Measurements from ENCODE around the gene ENGASE.
A peak's percentile ranks its signal among the peaks of the same experiment; 100 is the strongest.
"Not testable (repeated sequence)": the region's sequence is repeated elsewhere in the genome, so short reads cannot be mapped to it uniquely, and the experiment has no call there.

The ENGASE gene

GRCh38 chr17:79074649-79075445 is at the start of gene ENGASE:
TSS of gene ENGASE (plus strand) at chr17:79074824. CDS start at chr17:79074945, 121 bp downstream.
- DNase-seq (ENCODE audit: low spot score) = peak; percentile 94

DNA sequence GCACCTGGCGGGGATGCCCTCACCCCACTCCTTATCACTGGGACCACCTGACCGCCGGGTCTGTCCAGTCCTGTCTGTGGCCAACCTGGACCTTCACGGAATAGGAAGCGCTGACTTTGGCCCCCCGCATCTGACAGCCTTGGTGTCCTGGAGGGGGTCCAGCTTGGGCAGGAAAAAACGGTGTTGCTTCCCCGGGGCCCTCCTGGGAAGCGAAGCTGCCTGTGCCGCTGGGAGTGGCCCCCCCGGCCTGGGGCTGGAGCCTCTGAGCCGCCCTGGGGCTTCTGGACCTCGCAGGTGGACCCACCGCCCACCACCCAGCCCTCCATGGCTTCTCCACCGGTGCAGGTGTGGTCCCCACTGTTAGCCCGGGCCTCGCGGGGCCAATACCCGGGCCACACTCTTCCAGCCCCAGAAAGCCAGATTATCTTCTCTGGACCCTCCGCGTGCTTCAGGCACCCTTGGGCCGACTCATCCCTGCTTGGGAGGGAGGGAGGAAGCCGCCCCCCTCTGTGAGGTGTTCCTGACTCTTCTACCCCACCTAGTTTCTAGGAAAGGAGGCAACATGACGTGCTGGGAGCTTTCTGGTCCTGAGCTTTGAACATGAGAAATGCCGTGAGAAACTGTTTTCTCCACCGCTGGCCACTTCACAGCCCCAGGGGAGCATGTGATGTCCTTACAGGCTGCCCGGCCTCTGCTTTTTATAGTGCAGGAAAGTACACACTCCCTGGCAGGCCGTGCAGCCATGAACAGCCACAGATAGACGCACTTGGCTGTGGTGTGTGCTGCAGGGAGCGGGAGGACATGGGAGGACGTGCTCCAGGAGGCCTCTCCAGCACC is 49.5 kb upstream of the ENGASE start:
- no peak for DNase-seq (ENCODE audit: low spot score)

DNA sequence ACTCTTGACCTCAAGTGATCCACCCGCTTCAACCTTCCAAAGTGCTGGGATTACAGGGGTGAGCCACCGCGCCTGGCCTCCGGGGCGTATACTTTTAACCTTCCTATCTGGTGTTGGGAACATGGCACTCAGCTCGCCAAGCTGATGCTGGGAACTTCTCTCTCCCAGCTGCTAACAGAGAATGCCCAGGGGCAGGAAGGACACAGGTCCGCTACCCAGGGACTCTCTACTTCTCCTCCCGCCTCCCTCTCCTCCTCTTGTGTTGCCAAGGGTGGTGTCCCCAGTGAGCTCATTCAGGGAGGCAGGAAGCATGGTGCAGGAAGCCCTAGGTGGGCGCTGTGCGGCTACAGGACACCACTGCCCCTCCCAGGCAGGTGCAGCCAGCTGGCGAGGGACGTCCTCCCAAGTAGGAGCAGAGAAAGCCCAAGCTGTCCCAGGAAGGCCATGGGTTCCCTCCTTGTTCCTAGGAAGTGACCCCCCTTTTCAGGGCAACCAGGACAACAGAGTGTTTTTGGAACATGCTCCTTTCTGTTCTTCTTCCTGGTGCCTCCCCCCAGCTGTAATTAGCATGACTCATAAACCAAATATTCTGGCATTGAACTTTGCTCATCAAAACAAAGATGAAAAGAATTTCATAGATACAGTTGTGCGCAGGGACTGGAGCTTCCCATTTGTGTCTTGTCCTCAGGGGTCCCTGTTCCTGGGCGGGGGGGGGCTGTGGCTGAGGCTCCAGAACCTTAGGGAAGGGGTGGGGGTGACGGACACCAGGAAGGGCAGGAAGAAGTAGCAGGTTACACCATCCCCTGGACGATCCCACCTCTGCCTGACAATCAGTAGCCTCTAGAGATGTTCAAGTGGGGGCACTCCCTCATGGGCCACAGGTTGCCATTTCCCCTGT is 48.0 kb upstream of the ENGASE start:
- DNase-seq (ENCODE audit: low spot score) = no peak

GRCh38 chr17:79027274-79027924 is 47.2 kb upstream of the ENGASE start:
- no peak for DNase-seq (ENCODE audit: low spot score)

DNA sequence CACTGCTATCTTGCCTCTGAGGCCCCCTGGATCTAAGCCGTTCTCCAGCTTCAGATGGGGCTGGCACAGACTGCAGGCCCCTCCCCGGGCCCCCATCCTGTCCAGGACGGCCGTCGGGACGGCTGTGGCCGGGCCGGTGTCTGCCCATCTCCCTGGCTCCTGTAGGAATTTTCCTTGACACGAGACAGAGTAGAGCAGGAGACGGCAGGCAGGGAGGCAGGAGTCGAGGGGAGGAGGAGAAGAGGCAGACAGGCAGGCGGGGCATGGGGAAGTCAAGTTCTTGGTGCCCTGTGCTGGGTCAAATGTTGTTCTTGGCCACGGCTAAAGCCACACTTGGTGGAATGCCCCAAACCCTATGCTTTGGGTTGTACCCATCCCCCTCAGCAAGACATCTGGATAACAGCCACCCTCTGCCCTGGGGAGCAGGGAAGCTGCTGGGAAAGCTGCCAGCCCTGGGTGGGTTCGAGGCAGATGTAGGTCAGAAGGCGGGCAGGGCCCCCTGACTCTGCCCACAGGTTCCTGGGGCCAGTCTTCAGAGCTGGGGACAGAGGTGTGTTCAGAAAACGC is 46.6 kb upstream of the ENGASE start:
- DNase-seq (ENCODE audit: low spot score) = no peak

DNA sequence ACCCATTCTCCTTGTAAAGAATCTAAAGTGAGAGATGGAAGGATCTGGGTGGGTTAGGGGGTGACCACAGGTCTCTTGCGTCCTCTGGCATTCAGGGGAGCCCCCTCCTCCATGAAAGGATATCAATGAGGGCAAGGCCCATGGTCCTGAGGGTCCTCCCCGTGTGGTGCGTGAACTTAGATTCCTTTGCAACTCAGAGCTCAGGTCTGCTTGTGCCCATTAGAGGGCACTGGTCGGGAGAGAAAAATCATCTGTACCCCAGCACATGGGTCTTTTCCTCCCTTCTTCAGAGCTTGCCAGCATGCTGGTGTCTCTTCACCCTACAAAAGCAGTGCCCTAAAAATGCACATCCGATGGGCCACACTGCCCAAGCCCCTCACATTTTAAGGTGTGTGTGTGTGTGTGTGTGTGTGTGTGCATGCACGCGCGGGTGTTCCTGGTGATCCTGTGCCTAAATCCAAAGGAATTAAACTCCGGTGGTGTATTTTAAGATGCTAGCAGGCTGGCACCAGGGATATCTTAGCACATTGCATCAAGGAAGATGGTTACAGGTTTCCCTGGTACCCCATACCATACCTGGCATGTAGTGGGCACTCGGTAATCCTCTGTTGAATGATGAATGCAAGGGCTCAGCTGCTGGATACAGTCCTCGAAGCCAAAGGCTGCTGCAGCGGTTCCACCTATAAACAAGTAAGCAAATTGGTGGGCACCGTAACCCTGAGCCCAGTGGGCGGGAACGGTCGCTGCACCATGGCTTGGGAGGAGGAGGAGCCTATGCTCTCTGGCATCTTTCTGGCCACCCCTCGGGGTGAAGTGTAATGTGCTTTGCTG is 45.9 kb upstream of the ENGASE start:
- no peak for DNase-seq (ENCODE audit: low spot score)

- no peak for DNase-seq (ENCODE audit: low spot score)
Measured at GRCh38 chr17:79029327-79030009, 45.2 kb upstream of the ENGASE start.

- not testable (repeated sequence) for DNase-seq (ENCODE audit: low spot score)
Measured at GRCh38 chr17:79030636-79031035, 44.0 kb upstream of the ENGASE start.

GRCh38 chr17:79031996-79032875 is 42.4 kb upstream of the ENGASE start:
- no peak for DNase-seq (ENCODE audit: low spot score)

GRCh38 chr17:79033046-79033616 is 41.5 kb upstream of the ENGASE start:
- DNase-seq (ENCODE audit: low spot score) = no peak

GRCh38 chr17:79033741-79034501 is 40.7 kb upstream of the ENGASE start:
- no peak for DNase-seq (ENCODE audit: low spot score)

GRCh38 chr17:79034931-79035485 is 39.6 kb upstream of the ENGASE start:
- DNase-seq (ENCODE audit: low spot score) = no peak

GRCh38 chr17:79035686-79036085 is 38.9 kb upstream of the ENGASE start:
- DNase-seq (ENCODE audit: low spot score) = no peak

GRCh38 chr17:79036181-79036580 is 38.4 kb upstream of the ENGASE start:
- DNase-seq (ENCODE audit: low spot score) = no peak

DNA sequence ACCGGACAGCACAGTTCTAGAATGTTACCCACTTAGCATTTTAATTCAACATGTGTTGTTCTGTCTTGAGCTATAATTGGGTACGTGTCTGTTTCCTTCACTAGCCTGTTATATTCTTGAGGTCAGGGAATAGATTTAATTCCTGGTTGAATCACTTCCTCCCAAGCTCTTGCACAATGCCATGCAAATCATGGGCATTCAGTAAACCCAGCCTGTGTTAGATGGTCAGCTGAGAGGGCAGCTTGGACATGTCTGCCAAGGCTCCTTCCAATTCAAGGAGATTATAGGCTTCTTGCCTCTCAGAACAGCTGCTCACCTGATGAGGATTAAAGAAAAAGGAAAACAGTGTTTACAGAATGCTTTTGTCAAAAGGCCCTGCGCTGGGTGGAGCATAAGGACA is 38.0 kb upstream of the ENGASE start:
- DNase-seq (ENCODE audit: low spot score) = no peak

- no peak for DNase-seq (ENCODE audit: low spot score)
Measured at GRCh38 chr17:79038545-79039135, 36.0 kb upstream of the ENGASE start.

DNA sequence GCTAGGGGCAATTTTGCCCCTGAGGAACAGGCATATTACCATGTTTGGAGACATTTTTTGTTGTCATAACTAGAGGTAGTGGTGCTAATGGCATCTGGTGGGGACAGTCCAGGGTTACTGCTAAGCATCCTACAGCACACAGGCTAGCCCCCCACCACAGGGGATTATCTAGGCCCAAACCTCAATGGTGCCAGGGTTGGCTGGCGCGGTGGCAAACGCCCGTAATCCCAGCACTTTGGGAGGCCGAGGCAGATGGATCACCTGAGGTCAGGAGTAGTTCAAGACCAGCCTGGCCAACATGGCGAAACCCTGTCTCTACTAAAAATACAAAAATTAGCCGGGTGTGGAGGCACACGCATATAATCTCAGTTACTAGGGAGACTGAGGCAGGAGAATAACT is 35.5 kb upstream of the ENGASE start:
- DNase-seq (ENCODE audit: low spot score) = no peak

Data from activated CD4-positive, alpha-beta T cell treated with anti-CD3 and anti-CD28 coated beads, Interleukin-2, Interleukin-4, amounts not matched to agents 100 ng/mL and 50 ng/mL, durations not matched to agents 16 hours and 8 hours (primary cell).